ENCODE measurements around the gene TMEM121.
"Not testable (repeated sequence)": the region's sequence is repeated elsewhere in the genome, so short reads cannot be mapped to it uniquely, and the experiment has no call there.

Gene TMEM121

GRCh38 chr14:105547072-105547471 lies 20.7 kb downstream of the TMEM121 start:
- not testable (repeated sequence) for DNase-seq

- no peak for DNase-seq
Observed at GRCh38 chr14:105547741-105548169, 21.4 kb downstream of the TMEM121 start.

GRCh38 chr14:105549481-105549880 lies 23.1 kb downstream of the TMEM121 start:
- DNase-seq = no peak

- no peak for DNase-seq
Observed at GRCh38 chr14:105554022-105554421, 27.6 kb downstream of the TMEM121 start.

GRCh38 chr14:105554523-105554922 lies 28.1 kb downstream of the TMEM121 start:
- no peak for DNase-seq

GRCh38 chr14:105557671-105558070 lies 31.3 kb downstream of the TMEM121 start:
- not testable (repeated sequence) for DNase-seq

- not testable (repeated sequence) for DNase-seq
Observed at GRCh38 chr14:105558449-105559154, 32.2 kb downstream of the TMEM121 start.

GRCh38 chr14:105559384-105560047 lies 33.1 kb downstream of the TMEM121 start:
- not testable (repeated sequence) for DNase-seq

- not testable (repeated sequence) for DNase-seq
Observed at GRCh38 chr14:105560048-105560669, 33.8 kb downstream of the TMEM121 start.

GRCh38 chr14:105561345-105561744 lies 35.0 kb downstream of the TMEM121 start:
- DNase-seq = not testable (repeated sequence)

- DNase-seq = no peak
Observed at GRCh38 chr14:105562713-105563346, 36.4 kb downstream of the TMEM121 start.

- DNase-seq = no peak
Observed at GRCh38 chr14:105563347-105563737, 37.0 kb downstream of the TMEM121 start.

GRCh38 chr14:105564536-105564935 lies 38.2 kb downstream of the TMEM121 start:
- not testable (repeated sequence) for DNase-seq

- not testable (repeated sequence) for DNase-seq
Observed at GRCh38 chr14:105565185-105565919, 39.0 kb downstream of the TMEM121 start.

- DNase-seq = not testable (repeated sequence)
Observed at GRCh38 chr14:105566248-105567163, 40.1 kb downstream of the TMEM121 start.

- not testable (repeated sequence) for DNase-seq
Observed at GRCh38 chr14:105567164-105568103, 41.1 kb downstream of the TMEM121 start.

- DNase-seq = not testable (repeated sequence)
Observed at GRCh38 chr14:105568140-105568843, 41.9 kb downstream of the TMEM121 start.

GRCh38 chr14:105568859-105569766 lies 42.7 kb downstream of the TMEM121 start:
- no peak for DNase-seq

Data from activated CD8-positive, alpha-beta memory T cell treated with anti-CD3 and anti-CD28 coated beads, Interleukin-2, amount 50 U/mL, for 4 hours (primary cell).